PFSK-1 (cell line): ENCODE measurements around the gene TMEM271.

Source experiments
- FOXP2 ChIP-seq: optimal IDR thresholded peaks from 2 replicates; pipeline ENCODE3; 2011; ENCODE audit warnings: borderline replicate concordance, control low read depth, inconsistent platforms; ENCODE audit not compliant: insufficient read depth; ENCODE audit errors: extremely low read length, extremely low read depth
- POLR2AphosphoS5 ChIP-seq: IDR thresholded peaks from 2 replicates; pipeline ENCODE4 v1.6.1; 2012; ENCODE audit warnings: low read depth, mild to moderate bottlenecking, control low read depth, low read length, moderate library complexity
- SIN3A ChIP-seq: IDR thresholded peaks from 2 replicates; pipeline ENCODE4 v1.6.1; 2012; ENCODE audit warnings: mild to moderate bottlenecking, low read length, moderate library complexity, borderline replicate concordance; ENCODE audit not compliant: insufficient read depth
- TAF1 ChIP-seq: IDR thresholded peaks from 2 replicates; pipeline ENCODE4 v1.6.1; 2012; ENCODE audit warnings: low read length, control low read depth, borderline replicate concordance; ENCODE audit not compliant: insufficient read depth
- TF ChIP-seq, protein P1 (sequence below), 2 experiments: IDR thresholded peaks; 2 replicates each; pipeline versions ENCODE4 v1.6.1 to v1.8.0; 2011 to 2012; ENCODE audit warnings: low read depth in 2 of 2, low read length in 2 of 2, control low read depth in 1 of 2, inconsistent platforms in 1 of 2, mild to moderate bottlenecking in 1 of 2, moderate library complexity in 1 of 2; ENCODE audit not compliant: insufficient read depth in 1 of 2

Gene TMEM271

DNA sequence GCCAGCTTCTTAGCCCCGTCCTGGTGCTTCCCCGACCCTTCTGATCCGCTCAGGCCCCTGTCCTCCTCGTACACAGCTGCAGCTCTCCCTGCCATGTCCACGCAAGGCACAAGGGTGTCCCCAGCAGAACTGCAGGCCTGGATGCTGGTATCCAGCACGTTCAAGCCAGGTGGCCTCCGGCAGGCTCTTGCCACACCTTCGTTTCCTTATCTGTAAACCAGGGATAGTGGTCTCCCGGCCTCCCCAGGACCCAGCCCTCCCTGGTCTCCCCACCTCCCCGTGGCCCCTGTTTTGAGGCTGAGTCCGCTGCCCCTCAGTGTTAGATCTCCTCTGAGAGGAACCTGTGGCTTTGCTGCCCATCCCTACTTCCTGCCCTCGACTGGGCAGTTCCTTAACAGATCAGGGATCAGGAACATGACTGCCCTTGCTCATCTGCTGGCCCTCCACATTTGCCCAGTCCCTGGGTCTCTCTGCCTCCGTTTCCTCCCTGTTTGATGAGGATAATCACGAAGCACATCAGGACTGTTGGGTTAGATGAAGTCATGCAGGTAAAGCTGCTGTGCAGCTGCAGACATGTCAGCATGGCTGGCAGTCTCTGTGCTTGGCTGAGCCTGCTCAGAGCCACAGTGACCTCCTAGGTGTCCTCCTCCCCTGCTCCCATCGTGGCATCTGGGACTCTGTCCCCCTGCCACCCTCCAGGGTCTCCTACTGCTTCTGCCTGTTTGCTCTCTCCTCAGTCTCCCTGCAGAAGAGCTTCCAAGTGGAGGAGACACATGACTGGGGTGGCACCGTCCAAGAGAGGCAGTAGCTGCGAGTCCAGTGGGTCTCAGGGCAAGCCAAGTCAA is 44.2 kb downstream of the TMEM271 start:
- TF ChIP-seq SIN3A, result no peak
- TF ChIP-seq POLR2AphosphoS5, result no peak
- TF ChIP-seq TAF1, result no peak
- no peak for TF ChIP-seq FOXP2
- TF ChIP-seq, protein P1, sequence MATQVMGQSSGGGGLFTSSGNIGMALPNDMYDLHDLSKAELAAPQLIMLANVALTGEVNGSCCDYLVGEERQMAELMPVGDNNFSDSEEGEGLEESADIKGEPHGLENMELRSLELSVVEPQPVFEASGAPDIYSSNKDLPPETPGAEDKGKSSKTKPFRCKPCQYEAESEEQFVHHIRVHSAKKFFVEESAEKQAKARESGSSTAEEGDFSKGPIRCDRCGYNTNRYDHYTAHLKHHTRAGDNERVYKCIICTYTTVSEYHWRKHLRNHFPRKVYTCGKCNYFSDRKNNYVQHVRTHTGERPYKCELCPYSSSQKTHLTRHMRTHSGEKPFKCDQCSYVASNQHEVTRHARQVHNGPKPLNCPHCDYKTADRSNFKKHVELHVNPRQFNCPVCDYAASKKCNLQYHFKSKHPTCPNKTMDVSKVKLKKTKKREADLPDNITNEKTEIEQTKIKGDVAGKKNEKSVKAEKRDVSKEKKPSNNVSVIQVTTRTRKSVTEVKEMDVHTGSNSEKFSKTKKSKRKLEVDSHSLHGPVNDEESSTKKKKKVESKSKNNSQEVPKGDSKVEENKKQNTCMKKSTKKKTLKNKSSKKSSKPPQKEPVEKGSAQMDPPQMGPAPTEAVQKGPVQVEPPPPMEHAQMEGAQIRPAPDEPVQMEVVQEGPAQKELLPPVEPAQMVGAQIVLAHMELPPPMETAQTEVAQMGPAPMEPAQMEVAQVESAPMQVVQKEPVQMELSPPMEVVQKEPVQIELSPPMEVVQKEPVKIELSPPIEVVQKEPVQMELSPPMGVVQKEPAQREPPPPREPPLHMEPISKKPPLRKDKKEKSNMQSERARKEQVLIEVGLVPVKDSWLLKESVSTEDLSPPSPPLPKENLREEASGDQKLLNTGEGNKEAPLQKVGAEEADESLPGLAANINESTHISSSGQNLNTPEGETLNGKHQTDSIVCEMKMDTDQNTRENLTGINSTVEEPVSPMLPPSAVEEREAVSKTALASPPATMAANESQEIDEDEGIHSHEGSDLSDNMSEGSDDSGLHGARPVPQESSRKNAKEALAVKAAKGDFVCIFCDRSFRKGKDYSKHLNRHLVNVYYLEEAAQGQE (IDR thresholded peaks at IDR 0.05; ENCODE audit: insufficient read depth in 1 of 2, low read depth in 2 of 2, low read length in 2 of 2), result no peak

DNA sequence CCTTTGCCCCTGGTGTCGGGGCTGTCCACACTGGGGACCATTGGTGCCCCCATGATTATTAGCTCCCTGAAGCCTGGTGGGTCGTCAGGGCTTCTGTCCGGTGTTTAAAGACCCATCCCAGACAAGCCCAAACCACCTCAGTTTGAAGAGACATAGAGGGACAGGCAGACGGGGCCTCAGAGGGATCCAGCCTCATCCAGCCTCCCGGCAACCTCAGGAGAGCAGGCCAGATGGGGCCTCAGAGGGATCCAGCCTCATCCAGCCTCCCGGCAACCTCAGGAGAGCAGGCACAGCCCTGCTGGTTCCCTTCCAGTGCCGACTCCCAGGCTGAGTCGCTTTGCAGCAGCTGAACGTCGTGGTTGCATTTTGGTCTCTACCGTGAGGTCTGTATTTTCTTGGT is 45.0 kb downstream of the TMEM271 start:
- TF ChIP-seq TAF1, result no peak
- TF ChIP-seq SIN3A, result no peak

DNA sequence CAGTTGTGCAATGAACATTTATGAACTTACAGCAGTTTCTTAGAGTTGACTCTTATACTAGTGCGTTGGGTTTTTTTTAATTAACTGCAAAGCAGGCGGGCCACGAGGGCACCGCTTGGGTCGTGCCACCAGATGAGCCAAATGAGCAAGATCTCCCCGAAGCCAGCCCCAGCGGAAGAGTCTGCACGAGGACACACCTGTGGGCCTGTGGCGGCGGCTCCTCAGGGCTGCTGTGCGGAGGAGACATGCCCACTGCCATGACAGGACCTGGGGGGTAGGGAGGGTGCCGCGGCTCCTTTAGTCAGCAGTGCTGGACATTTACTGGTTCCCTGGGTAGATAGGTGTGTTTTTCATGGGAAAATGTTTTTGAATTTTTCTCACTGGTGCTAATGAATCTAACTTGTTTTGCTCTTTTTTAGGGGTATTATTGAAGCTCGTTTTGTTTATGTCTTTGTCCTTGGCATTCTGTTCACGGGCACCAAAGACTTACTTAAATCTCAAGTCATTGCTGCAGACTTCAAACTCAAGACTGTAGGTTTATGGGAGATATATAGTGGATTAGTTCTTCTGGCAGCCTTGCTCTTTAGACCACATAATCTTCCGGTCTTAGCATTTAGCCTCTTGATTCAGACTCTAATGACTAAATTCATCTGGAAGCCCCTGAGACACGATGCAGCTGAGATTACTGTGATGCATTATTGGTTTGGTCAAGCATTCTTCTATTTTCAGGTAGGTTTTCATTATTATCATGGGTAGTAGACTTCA is 45.9 kb downstream of the TMEM271 start:
- TF ChIP-seq FOXP2 (no peak), POLR2AphosphoS5 (no peak), TAF1 (no peak), SIN3A (no peak)
- TF ChIP-seq, protein P1 (IDR thresholded peaks at IDR 0.05; ENCODE audit: insufficient read depth in 1 of 2, low read depth in 2 of 2, low read length in 2 of 2), result no peak

DNA sequence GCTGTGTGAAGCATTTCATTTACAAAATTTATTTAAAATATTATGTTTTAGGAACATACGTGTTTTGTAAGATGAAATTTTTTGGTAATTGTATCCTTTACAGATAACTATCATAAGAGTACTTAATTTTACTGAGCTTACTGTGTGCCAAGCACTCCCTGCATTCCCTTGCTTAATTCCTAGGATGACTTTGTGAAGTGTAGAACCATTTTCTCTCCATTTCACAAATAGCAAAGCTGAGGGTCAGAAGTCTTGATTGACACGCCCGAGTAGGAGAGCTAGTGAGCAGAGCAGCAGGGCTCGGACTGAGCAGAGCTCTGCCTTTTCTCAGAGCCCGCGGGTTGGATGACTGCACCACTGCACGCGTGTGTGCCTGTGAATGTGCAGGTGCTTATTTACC is 46.5 kb downstream of the TMEM271 start:
- TF ChIP-seq, protein P1 (IDR thresholded peaks at IDR 0.05; ENCODE audit: insufficient read depth in 1 of 2, low read depth in 2 of 2, low read length in 2 of 2), result no peak
- TF ChIP-seq SIN3A (no peak), POLR2AphosphoS5 (no peak), TAF1 (no peak), FOXP2 (no peak)

DNA sequence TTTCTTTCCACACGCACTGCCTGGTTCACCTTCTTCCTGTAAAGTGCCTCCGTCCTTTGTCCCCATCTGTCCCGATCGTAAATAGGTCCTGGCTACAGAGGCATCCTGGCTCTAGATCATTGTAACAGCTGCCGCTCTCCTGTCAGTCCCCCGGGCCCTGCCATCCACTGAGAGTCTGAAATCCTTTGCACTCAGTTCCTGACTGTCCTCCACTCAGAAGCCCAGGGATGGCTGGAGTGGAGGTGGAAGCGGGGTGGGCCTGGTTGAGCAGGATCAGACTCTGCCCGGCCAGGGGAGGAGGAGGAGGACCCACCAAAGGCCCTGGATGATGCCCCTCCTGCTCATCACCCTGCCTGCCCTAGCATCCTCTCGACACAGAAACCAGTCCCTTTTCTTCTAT is 47.3 kb downstream of the TMEM271 start:
- TF ChIP-seq TAF1, result no peak

DNA sequence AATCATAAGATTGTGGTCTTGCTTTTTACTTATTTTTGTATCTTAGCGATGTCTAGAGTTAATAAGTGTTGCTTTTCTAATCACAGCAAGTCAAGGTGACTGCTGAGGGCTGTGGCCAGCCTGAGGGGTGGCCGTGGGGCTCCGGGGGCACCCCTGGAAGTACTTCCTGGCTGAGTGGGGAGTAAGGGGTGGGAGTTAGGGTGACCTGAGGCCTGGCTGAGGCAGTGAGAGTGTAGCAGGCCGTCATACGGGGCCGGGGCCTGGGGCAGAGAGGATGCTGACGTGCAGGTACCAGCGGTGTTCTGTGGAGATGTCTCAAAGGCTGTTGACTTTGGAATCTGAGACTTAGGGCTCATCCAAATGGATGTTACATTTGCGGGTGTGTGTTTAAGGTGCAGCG is 47.8 kb downstream of the TMEM271 start:
- TF ChIP-seq SIN3A, result no peak
- TF ChIP-seq POLR2AphosphoS5, result no peak
- TF ChIP-seq, protein P1 (IDR thresholded peaks at IDR 0.05; ENCODE audit: insufficient read depth in 1 of 2, low read depth in 2 of 2, low read length in 2 of 2), result no peak
- TF ChIP-seq FOXP2, result no peak
- no peak for TF ChIP-seq TAF1
